KG1 (cell line): Measurements from ENCODE around the gene VRK1.

Source experiments
- DNase-seq: peaks from one replicate; lab custom pipeline; 2025; lab: John Stamatoyannopoulos, UW

The VRK1 gene

DNA sequence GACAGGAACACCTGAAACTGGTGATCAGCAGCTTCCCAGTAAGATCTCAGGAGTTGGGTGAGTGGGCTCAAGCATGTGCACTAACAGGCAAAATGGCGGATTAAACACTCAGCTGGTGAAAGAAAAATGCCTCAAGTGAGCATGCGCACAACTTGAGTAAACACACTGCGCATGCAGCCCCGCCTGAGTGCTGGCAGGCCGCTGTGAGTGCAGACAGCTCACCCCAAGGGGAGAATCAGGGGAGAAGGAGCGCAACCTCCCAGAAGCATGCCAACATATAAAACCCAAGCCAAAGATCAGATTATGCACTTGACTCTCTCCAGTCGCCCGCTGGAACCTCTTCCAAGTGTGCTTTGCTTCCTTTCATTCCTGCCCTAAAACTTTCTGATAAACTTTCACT is 125.8 kb downstream of the VRK1 start:
- DNase-seq = no peak

DNA sequence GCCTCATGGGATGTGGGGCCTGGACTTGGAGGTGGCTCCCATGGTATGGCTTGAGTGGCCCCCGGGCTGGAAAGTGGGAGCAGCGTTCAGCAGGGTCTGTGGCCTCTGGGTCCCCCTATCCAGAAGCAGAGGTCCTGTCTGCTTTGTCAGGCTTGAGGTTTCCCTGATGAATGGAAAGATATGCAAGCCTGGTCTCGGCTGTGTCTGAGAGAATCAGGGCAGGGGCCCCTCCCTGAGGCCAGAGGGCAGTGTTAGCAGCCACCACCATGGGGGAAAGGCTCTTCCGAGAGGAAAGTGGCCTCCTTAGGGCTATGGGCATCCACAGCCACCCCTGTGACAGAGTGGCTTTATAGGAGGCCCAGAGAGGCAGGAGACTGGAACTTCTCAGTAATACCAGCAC is 128.2 kb downstream of the VRK1 start:
- no peak for DNase-seq

DNA sequence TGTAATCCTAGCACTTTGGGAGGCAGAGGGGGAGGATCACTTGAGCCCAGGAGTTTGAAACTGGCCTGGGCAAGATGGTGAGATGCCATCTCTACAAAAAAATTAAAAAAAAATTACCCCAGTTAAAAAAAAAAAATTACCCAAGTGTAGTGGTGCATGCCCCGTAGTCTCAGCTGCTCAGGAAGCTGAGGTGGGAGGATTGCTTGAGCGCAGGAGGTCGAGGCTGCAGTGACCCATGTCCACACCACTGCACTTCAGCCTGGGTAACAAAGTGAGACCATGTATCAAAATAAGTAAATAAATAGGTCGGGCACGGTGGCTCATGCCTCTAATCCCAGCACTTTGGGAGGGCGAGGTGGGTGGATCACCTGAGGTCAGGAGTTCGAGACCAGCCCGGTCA is 128.8 kb downstream of the VRK1 start:
- DNase-seq = no peak

DNA sequence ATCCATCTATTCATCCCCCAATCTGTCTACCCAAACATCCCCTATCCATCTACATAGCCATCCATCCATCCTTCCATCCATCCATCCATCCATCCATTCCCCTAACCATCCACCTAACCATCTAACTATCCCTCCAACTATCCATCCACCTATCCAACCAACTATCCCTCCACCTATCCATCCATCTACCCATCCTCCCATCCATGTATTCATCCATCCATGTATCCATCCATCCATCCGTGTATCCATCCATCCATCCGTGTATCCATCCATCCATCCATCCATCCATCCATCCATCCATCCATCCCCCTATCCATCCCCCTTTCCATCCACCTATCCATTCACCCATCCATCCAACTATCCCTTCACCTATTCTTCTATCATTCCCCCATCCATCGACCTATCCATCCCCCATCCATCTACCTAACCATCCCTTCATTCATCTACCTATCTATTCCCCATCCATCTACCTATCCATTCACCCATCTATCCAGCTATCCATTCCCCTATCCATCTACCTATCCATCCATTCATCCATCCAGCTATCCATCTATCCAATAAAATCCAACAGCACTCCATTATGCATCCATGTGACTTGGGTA is 131.7 kb downstream of the VRK1 start:
- no peak for DNase-seq

DNA sequence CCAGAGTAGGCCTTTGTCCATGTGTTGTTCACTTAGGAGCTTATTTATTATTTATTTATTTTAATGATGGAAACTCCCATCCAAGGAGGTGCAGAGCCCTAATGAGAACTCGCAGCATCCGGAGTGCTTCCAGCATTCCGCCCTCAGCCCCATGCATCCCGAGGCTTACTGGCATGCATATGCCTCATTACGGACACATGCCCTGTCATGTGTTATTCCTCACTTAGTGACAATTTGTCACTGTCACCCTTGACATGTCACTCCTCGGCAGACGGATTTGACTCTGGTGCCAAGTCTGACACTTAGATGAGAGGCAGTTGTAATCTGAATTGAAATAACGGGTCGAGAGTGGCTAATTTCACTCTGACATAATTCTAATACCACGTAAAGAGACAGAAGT is 132.8 kb downstream of the VRK1 start:
- no peak for DNase-seq

DNA sequence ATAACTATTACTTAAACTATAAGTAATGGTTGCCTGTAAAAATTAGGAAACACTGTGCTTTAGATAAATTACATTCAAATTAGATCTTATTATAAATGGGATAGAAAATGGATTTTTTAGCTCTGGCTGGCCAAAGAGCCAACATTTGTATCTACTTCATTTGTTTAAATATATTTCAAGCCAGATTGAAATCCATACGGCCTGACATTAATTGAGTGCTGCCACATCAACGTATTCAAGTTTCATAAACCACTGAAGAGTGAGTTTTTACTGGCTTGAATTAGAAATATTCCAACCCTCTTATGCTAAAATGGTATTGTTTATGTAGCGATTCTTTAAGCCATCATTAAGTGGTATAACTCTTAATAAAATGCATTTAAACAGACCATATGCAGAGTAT is 133.3 kb downstream of the VRK1 start:
- DNase-seq = no peak
